ENCODE data around the gene DENND1A.

The DENND1A gene

DNA sequence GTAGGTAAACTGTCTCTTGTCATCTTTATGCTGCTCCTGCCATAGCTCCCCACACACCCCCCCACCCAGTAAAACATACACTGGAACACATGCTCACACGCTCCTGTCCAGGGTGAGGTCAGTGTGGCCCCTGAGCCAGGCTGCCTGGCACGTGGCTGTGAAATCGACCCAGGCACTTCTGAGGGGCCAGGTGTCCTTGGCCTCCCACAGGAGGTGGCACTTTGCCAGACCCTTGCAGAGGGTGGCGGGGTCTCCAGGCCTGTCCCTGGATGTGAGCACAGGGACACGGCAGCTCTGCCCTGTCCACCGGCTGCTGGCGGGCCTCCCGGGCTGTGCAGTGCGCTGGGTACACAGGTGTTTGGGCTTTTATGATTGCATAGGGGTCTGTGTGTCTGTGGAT, 583.9 kb downstream of the DENND1A start:
- H3K9ac ChIP-seq (ENCODE audit: insufficient read length, low read depth) = no peak overlapping the region

DNA sequence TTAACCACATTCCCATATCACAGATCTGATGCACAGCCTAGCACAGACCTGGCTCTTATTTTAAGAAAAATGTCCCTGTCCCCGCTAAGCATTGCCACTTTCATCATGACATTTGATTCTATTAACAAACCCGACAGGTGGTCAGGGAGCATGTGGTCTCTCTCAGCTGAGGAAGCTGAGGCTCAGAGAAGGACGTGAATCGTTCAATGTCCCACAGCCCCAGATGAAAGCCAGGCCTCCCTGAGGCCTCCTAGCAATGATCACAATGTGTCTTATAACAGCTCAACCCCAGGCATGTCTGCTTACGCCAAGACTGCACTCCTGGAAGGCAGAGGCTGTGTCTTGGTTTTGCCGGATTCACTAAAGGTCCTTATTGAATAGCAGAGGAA, 584.4 kb downstream of the DENND1A start:
- no peaks in the 10 kb centered on the region for H3K36me3 ChIP-seq (ENCODE audit: insufficient read depth, insufficient read length, low read length)
- no peak for TF ChIP-seq ZNF274 (IDR thresholded peaks at IDR 0.05; ENCODE audit: low read depth, low read length)
- no peak for TF ChIP-seq YY1 (IDR thresholded peaks at IDR 0.05; ENCODE audit: insufficient read depth, insufficient read length)
- TF ChIP-seq SUZ12 (IDR thresholded peaks at IDR 0.05; ENCODE audit: extremely low read depth, insufficient read depth, insufficient read length) = no peak
- no peaks in the 10 kb centered on the region for H3K27me3 ChIP-seq (ENCODE audit: insufficient read depth, insufficient read length)
- H3K4me1 ChIP-seq (ENCODE audit: insufficient read depth, insufficient read length) = peaks cover 2% of the 10 kb centered on the region
- DNase-seq (ENCODE audit: low read depth, low spot score) = no peak
- no peak overlapping the region for H3K9ac ChIP-seq (ENCODE audit: insufficient read length, low read depth)
- H3K4me3 ChIP-seq (ENCODE audit: insufficient read length, low read depth) = no peak overlapping the region
- H3K9me3 ChIP-seq (ENCODE audit: insufficient read depth, low read length) = no peaks in the 10 kb centered on the region

More for the DNA sequence above, 583.9 kb downstream of the DENND1A start:
- Histone ChIP-seq H3K9me3 (ENCODE audit: insufficient read depth, low read length) (no peaks in the 10 kb centered on the region), H3K27me3 (ENCODE audit: insufficient read depth, insufficient read length) (no peaks in the 10 kb centered on the region), H3K4me1 (ENCODE audit: insufficient read depth, insufficient read length) (peaks cover 2% of the 10 kb centered on the region), H3K36me3 (ENCODE audit: insufficient read depth, insufficient read length, low read length) (no peaks in the 10 kb centered on the region), H3K4me3 (ENCODE audit: insufficient read length, low read depth) (no peak overlapping the region)
- TF ChIP-seq YY1 (IDR thresholded peaks at IDR 0.05; ENCODE audit: insufficient read depth, insufficient read length) (no peak), ZNF274 (IDR thresholded peaks at IDR 0.05; ENCODE audit: low read depth, low read length) (no peak), SUZ12 (IDR thresholded peaks at IDR 0.05; ENCODE audit: extremely low read depth, insufficient read depth, insufficient read length) (no peak)
- DNase-seq (ENCODE audit: low read depth, low spot score) = no peak

DNA sequence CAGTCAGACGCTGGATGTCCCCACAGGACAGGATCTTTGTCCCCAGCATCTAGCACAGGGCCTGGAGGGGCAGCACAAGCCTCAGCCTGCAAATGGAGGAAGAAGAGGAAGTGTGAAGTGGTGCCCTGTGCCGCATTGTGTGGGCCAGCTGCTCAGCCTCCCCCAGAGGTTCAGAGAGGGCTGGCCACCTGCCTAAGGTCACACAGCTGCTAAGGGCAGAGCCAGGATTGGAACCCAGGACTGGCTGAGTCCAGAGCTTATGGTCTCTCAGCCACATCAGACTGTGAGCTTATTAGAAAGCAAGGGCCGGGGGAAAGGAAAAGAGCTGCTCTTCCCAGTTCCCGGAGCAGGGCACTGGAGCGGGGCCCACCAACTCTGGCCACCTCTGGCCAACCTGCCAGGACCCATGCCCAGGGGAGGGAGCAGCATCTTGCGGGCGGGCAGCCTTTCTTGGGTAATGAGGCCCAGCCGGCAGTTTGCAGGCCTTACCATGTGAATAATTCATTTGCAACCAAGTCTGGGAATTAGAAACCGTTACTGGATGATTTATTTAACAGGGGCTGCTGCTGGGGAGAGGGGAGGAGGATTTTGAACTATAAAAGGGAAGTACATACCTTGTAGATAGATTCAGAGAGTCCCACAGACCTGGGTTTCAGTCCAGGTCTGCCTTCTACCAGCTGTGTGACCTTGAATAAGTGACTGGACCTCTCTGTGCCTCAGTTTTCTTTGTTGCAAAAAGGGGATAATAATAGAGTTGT, 585.6 kb downstream of the DENND1A start:
- no peak overlapping the region for H3K9ac ChIP-seq (ENCODE audit: insufficient read length, low read depth)
- H3K4me3 ChIP-seq (ENCODE audit: insufficient read length, low read depth) = no peak overlapping the region
- H3K9me3 ChIP-seq (ENCODE audit: insufficient read depth, low read length) = no peaks in the 10 kb centered on the region
- TF ChIP-seq ZNF274 (IDR thresholded peaks at IDR 0.05; ENCODE audit: low read depth, low read length) (no peak), YY1 (IDR thresholded peaks at IDR 0.05; ENCODE audit: insufficient read depth, insufficient read length) (no peak), SUZ12 (IDR thresholded peaks at IDR 0.05; ENCODE audit: extremely low read depth, insufficient read depth, insufficient read length) (no peak)
- H3K36me3 ChIP-seq (ENCODE audit: insufficient read depth, insufficient read length, low read length) = no peaks in the 10 kb centered on the region
- no peaks in the 10 kb centered on the region for H3K27me3 ChIP-seq (ENCODE audit: insufficient read depth, insufficient read length)
- peaks cover 11% of the 10 kb centered on the region for H3K4me1 ChIP-seq (ENCODE audit: insufficient read depth, insufficient read length)
- no peak for DNase-seq (ENCODE audit: low read depth, low spot score)

DNA sequence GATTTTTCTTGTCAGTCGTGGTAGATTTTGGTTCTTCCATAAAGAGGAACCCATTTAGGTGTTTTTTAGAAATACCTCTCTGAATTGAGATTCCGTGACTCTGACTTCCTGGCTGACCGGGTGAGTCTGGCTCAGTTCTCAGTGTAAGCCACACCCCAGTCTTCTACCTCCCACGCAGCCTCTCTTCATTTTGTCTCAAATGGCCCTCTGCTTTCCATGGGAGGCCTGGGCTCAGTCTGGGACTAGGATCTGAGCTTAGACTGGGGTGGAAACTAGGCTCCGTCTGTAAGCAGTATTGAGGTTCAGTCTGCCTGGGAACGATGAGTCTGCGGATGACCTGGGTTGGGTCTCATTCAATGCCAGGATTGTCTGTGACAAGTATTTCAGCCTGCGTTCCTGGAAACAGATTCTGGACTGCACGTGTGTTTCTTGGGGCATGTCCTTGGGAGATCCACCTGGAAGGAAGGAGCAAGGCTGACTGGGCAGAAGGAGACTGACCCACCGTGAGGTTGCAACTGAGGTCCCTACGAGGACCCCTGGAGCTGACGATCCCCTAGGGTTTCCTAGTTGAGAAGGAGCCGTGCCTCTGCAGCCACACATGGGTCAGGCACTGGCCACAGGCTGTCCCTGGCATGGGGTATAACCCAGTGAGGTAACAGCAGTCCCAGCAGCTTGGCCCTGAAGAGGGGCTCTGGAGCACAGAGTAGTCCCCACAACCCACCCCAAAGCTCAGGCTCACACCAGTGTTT, 586.3 kb downstream of the DENND1A start:
- Histone ChIP-seq H3K9ac (ENCODE audit: insufficient read length, low read depth) (no peak overlapping the region), H3K36me3 (ENCODE audit: insufficient read depth, insufficient read length, low read length) (no peaks in the 10 kb centered on the region), H3K9me3 (ENCODE audit: insufficient read depth, low read length) (no peaks in the 10 kb centered on the region), H3K27me3 (ENCODE audit: insufficient read depth, insufficient read length) (no peaks in the 10 kb centered on the region), H3K4me1 (ENCODE audit: insufficient read depth, insufficient read length) (peaks cover 15% of the 10 kb centered on the region), H3K4me3 (ENCODE audit: insufficient read length, low read depth) (no peak overlapping the region)
- no peak for DNase-seq (ENCODE audit: low read depth, low spot score)
- TF ChIP-seq SUZ12 (IDR thresholded peaks at IDR 0.05; ENCODE audit: extremely low read depth, insufficient read depth, insufficient read length) = no peak
- no peak for TF ChIP-seq YY1 (IDR thresholded peaks at IDR 0.05; ENCODE audit: insufficient read depth, insufficient read length)
- no peak for TF ChIP-seq ZNF274 (IDR thresholded peaks at IDR 0.05; ENCODE audit: low read depth, low read length)

DNA sequence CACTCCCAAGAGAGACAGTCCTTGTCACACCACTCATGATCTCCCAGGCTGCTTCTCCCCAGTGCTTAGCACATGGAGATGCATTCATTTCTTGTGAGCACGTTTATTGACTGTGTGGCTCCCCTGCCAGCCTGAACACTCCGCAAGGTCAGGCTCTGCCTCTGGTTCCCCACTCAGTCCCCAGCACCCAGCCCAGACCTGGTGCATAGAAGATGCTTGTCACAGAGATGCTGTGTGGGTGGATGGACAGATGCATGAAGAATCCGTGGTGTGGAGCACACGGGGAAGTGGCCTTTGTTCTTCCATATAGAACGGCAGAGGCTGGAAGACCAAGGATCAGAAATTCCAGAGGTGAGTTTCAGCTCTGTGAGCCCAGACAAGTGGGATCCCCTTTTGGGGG, 587.7 kb downstream of the DENND1A start:
- Histone ChIP-seq H3K27me3 (ENCODE audit: insufficient read depth, insufficient read length) (no peaks in the 10 kb centered on the region), H3K4me1 (ENCODE audit: insufficient read depth, insufficient read length) (peaks cover 15% of the 10 kb centered on the region), H3K4me3 (ENCODE audit: insufficient read length, low read depth) (no peak overlapping the region), H3K36me3 (ENCODE audit: insufficient read depth, insufficient read length, low read length) (no peaks in the 10 kb centered on the region), H3K9me3 (ENCODE audit: insufficient read depth, low read length) (no peaks in the 10 kb centered on the region), H3K9ac (ENCODE audit: insufficient read length, low read depth) (no peak overlapping the region)
- DNase-seq (ENCODE audit: low read depth, low spot score) = no peak
- TF ChIP-seq ZNF274 (IDR thresholded peaks at IDR 0.05; ENCODE audit: low read depth, low read length) (no peak), SUZ12 (IDR thresholded peaks at IDR 0.05; ENCODE audit: extremely low read depth, insufficient read depth, insufficient read length) (no peak), YY1 (IDR thresholded peaks at IDR 0.05; ENCODE audit: insufficient read depth, insufficient read length) (no peak)

DNA sequence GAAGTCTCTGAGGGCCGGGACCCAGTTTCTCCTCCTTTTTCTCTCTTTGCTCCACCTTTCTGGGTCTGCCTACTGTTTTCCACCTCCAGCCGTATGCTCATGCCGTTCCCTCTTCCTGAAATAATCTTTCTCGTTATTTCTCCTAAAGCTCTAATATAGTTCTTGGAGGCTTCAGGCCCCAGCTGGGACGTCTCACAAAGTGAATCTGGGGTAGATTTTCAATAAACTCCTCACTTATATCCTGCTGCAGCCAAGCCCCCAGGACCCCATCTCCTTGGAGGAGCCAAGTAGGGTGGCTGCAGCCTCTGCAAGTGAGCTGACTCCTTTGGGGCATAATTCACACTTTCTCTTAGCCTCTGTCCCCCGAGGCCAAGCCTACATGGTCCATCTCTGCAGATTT, 588.1 kb downstream of the DENND1A start:
- TF ChIP-seq ZNF274 (IDR thresholded peaks at IDR 0.05; ENCODE audit: low read depth, low read length) = no peak
- TF ChIP-seq SUZ12 (IDR thresholded peaks at IDR 0.05; ENCODE audit: extremely low read depth, insufficient read depth, insufficient read length) = no peak
- TF ChIP-seq YY1 (IDR thresholded peaks at IDR 0.05; ENCODE audit: insufficient read depth, insufficient read length) = no peak
- Histone ChIP-seq H3K4me3 (ENCODE audit: insufficient read length, low read depth) (no peak overlapping the region), H3K9ac (ENCODE audit: insufficient read length, low read depth) (no peak overlapping the region)

More for the DNA sequence above, 588.1 kb downstream of the DENND1A start:
- no peaks in the 10 kb centered on the region for H3K27me3 ChIP-seq (ENCODE audit: insufficient read depth, insufficient read length)
- no peak for DNase-seq (ENCODE audit: low read depth, low spot score)
- H3K36me3 ChIP-seq (ENCODE audit: insufficient read depth, insufficient read length, low read length) = no peaks in the 10 kb centered on the region
- peaks cover 15% of the 10 kb centered on the region for H3K4me1 ChIP-seq (ENCODE audit: insufficient read depth, insufficient read length)
- no peaks in the 10 kb centered on the region for H3K9me3 ChIP-seq (ENCODE audit: insufficient read depth, low read length)

Measured in NT2/D1 (cell line).